Hindlimb muscle (tissue), 1 donor: Measurements from ENCODE around the gene ZNF41. TPM values are rescaled to one million over a fixed set of nuclear protein-coding genes. Genes with fewer than 3 reads are reported as not detected.

ENCODE experiments used
- polyA plus RNA-seq: library from polyadenylated mRNA; unstranded; fragments of 120-200 nt; gene quantifications from one replicate; pipeline ENCODE4 v1.2.1, GENCODE V29; 2013; ENCODE audit not compliant: insufficient read length

ZNF41 gene
- polyA plus RNA-seq, 1 donor: 10.7 TPM

Other genes with a start within 250 kb of the ZNF41 start
- 0.39 TPM for gene ZNF157, start 112.6 kb downstream of the ZNF41 start, polyA plus RNA-seq
- gene ARAF, start 78.0 kb upstream of the ZNF41 start, polyA plus RNA-seq: 54.4 TPM
- 120 TPM for gene TIMP1, start 99.2 kb upstream of the ZNF41 start, polyA plus RNA-seq
- 8.8 TPM for gene SYN1, start 136.6 kb upstream of the ZNF41 start, polyA plus RNA-seq
- gene CFP, start 146.7 kb upstream of the ZNF41 start, polyA plus RNA-seq: 1.2 TPM
- gene ELK1, start 167.3 kb upstream of the ZNF41 start, polyA plus RNA-seq: 24.7 TPM
- gene UXT, start 176.0 kb upstream of the ZNF41 start, polyA plus RNA-seq: 76.5 TPM